ENCODE measurements around the gene BSPRY.

- TF ChIP-seq POLR2A (IDR thresholded peaks at IDR 0.05) = no peak
- no peak for TF ChIP-seq CTCF (IDR thresholded peaks at IDR 0.05)
Measured at GRCh38 chr9:113397203-113397631, 47.9 kb downstream of the BSPRY start.

Measured in transverse colon (tissue), 3 donors.